Right lobe of liver (tissue), 4 donors: ENCODE measurements around the gene HOATZ.

Experiments used
- CTCF ChIP-seq, 4 donors: fragments of 200-600 bp in 3 of 4; fragments of 450-650 bp in 1 of 4; IDR thresholded peaks; one replicate each; pipeline versions ENCODE4 v1.5.1 to v1.8.0; 2016 to 2022; ENCODE audit warnings: antibody characterized with exemption in 4 of 4, mild to moderate bottlenecking in 2 of 4
- POLR2A ChIP-seq: fragments of 450-650 bp; IDR thresholded peaks from one replicate; pipeline ENCODE4 v1.6.1; 2017; ENCODE audit warnings: antibody characterized with exemption, mild to moderate bottlenecking
- donor health status: DM: no; HTN: no; CAD: no.
- donor health status: DM: no; HTN: no; CAD: no.
- donor health status: DM: no; HTN: yes; CAD: no.

- no peak for TF ChIP-seq CTCF (IDR thresholded peaks at IDR 0.05)
- no peak for TF ChIP-seq POLR2A
Measured at GRCh38 chr11:111575740-111576139, 61.2 kb downstream of the HOATZ start.
